NOMO-1 treated with DMSO at 0.1 percent for 48 hours (cell line): ENCODE measurements around the gene SOBP.
"Not testable (repeated sequence)": the region's sequence is repeated elsewhere in the genome, so short reads cannot be mapped to it uniquely, and the experiment has no call there.

Experiments used
- DNase-seq: peaks from one replicate; lab custom pipeline; 2025; ENCODE audit not compliant: unreplicated experiment; lab: John Stamatoyannopoulos, UW

Gene SOBP

DNA sequence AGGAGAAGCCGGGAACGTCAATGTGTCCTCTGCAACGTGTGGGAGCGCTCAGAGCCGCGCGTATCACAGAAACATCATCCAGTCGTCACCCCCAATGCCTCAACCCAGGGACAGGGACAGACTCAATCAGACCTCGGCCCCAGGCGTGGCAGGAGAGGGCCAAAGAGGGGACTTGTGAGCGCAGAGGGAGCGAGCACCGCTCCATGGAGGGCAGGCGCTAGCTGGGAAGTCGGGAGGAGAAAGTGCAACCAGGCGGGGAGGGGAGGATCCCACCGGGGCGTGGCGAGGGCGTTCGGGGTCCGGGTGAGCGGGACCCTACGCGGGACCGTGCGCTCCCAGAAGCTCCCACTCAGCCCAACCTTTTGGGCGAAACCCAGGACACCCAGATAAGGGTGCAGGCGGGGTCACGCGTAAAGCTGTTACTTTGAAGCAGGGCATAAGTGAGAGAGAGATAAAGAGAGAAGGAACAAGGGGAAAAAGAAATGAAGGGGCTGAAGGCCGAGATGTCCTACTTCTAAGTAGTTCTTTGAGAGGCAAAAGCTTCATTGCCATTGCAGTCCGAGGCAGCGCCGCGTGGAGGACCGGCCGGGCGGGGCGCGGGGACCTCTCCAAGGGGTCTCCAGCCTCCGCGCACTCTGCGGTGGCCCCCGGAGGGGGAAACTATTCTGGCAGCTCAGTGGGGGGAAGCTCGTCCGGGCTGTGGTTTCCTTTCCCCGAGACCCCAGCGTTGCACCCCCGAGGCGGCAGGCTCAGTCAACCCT is 862 bp upstream of the SOBP start:
- no peak for DNase-seq

DNA sequence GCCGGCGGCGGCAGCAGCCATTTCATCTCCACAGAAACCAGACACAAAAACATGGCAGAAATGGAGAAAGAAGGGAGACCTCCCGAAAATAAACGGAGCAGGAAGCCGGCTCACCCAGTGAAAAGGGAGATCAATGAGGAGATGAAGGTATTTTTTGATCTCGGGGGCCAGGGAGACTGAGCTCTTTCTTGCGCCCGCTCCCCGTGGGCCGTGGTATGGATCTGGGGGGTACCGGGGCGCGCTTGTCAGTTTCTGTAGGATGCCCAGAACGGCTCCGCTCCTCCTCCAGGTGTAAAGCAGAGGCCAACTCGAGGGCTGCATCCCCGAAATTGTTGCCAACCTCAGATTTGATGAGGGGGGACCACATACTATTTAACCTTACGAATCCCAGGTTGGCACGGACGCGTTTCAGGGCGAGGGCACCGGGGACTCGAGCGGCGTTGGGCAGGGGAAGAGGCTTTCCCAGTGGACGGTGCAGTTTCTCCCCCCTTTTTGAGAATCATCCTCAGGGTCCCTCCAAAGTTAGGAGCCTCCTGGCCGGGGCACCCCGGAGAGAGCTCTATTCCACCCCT is 735 bp downstream of the SOBP start:
- DNase-seq = no peak

DNA sequence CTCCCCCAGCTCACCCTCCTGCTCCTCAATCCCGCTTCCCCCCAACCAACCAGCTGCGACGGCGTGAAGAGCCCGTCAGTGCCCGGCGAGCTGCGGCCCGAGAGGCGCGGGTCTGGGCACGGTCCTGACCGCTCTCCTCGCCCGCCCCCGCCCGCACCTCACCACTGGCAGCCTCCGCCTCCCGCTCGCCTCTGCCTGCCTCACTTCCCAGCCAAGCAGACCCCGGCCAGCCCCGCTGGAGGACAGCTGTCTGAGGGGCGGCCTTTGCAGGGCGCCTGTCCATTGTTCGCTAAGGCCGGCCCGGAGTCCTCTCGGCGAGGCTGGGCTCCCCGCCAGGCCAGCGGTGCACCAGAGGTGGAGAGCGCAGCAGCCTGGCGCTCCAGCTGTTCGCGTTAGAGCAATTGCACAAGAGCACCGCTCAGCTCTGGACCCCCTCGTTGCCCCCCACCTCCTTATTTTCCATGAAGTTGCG is 1.3 kb downstream of the SOBP start:
- no peak for DNase-seq

DNA sequence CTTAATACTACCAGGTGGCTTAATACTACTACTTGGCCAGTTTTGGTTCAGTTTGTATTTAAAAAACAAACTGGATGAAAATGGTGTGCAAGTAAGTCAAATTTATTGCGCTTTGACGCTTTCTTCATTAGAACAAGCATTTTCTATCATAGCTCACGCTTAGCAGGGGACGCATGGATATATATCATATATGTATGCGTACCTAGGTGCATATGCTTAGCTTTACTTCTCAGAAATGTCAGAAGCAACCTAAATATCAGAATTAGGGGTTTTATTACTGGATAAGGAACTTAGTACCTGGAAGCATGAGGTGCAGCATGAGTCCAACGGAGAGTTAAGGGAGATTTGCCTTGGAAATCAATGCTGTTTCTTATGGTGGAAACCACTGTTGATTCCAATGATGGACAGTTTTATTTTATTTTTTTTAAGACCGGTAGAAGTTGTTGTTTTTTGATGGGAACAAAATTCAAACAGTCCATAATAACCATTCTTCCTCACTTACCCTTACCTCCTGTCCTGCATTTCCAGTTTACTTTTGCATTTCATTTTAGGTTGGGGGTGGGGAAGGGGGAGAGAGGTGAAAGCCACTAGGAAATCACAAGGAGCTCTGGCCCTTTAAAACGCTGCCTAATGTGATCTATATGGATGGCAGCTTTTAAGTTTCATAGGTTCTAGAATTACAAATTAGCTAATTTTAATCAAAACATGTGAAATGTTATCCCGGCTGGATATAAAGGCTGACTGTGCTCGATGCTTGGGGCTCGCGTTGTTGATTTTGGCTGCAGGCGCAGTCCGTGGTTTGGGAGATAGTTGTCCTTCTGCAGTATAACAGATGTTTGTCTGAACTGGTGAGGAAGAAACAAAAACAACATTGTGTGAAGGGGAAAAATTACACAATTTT is 2.1 kb downstream of the SOBP start:
- no peak for DNase-seq

DNA sequence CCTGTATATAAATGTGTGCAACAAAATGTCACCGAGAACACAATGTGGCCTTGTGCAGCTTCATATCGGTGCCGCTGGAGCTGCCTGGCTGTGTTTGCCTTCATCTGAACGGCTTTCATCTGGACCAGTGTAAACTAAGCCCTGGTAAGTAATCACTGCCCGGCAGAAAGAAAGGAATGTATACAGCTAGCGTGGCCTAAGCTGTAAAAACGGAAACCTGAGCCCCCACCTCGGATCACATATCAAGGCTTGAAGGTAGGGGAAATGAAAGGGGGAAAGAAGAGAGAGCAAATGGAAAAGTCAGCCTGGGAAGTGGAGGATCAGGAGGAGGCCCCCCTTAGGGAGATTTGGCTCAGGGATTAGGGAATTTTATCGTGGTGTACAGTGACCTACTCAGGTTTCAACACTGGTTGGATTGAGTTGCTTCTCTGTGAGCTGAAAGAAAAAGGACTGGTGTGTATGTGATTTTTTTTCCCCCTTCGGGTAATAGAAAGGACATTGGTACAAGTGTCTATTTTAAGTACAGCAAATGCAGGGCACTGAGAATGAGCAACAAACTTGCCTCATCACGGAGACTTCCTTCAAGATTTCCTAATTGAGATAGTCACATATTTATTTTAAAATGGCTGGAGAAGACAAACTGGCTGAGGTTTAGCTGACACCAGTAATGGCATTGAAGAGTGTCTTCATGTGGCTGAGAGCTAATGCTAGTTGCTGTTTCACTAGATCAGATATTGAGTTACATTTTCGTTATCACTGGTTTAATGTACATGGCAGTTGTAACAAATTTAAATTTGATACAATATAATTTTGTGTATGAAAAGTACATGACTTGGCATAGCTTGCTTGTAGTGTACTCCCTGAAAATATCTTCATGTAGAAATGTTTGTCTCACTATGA is 3.5 kb downstream of the SOBP start:
- DNase-seq = peak; percentile 24

DNA sequence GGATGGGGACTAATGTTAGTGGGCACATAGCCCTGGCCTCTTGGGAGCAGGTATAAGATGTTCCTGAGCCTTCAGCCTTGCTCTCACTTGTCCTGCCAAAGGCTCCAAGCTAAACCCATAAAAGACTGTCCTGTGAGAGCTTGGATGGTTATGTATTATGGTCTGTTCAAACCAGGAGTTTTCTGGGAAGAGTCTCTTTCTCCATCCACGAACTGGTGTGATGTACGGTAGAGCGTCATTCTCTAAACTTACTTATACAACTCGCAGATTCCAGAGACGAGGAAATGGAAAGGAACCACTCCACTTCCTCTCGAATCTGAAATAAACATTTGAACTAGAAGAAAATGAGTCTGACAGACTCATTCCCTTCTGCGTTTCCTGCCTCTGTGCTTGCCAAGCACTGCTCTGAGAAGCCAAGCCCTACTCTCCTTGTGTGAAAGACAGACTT is 5.3 kb downstream of the SOBP start:
- no peak for DNase-seq

DNA sequence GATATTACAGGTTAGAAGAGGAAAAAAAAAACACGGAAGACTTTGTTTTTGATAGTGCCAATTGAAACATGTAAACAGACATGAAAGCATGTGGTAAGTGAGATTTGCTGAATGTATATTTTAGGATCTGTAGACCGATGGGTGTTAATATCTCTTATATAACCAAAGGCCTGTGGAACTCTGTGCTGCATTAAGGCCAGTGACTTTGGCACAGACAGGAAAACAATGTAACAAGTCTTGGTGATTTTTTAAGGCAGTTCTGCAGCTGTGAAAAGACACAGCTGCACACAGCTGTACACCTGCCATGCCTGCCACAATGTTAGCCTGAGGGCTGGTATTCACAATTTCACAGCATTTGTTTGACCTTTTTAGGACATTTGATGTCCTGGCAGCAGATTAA is 6.1 kb downstream of the SOBP start:
- DNase-seq = no peak

DNA sequence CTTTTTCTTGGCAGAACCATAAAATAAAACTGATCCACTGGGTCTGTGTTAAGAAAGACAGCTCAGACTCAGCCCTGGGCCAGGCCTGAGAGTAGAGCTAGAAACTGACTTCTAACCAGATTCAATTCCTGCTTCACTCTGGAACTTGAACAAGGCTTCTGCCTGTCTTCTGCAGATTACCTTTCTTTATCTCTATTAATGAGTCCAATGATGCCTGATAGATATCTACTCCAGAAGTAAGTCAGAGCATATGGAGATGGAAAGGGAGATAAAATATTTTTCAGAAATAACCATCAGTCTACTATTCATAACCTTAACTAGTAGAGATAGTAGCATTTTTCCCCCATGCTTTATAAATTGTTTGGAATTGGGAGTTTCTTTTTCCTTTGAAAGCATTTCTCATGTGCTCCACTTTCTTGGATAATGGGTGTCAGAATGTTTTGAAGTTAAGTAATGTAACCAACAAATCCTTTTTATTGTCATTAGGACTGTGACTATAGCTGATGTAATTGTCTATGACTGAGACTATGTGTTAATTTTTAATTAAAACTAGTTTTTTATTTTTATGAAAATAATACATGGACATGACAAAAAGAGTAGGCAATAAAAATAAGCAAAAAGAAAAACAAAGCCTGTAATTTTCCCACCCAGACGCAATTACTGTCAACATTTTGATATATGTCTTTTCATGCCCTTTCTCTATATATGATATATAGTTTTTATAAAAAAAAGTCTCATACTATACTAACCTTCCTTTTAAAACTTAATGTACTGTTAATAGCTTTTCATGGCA is 7.2 kb downstream of the SOBP start:
- DNase-seq = no peak

DNA sequence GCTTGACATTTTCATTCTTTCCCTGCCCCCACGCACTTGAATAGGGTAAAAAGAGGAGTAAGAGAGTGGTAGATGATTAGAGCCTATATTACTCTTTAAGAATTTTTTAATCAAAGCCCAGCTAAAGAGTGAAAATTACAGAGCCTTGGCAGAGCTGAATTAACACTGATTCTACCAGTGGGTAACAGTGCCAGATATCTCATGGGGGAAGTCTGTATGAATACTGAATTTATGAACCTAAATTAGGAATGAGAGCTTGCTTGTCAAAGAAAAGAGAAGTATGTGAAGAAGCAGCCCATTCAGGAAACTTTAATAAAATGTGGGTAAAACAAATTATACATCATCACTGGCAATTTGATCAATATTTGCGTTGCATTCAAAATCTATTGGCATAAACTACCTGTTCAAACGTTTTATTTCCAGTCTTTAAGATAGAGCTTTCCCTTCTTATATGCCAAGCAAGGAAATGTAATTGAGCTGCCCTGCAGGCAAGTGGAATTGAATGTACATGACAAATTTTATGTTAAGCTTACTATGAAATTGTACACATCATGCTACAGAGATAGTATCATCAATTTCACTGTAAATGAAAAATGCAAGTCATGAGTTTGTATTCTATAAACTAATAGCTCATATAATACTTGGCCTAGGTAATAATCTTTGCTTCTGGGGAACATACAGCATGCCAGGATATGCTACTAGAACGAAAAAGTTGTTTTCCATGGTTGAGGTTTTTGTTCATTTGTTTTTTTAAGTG is 14.5 kb downstream of the SOBP start:
- DNase-seq = peak; percentile 25

DNA sequence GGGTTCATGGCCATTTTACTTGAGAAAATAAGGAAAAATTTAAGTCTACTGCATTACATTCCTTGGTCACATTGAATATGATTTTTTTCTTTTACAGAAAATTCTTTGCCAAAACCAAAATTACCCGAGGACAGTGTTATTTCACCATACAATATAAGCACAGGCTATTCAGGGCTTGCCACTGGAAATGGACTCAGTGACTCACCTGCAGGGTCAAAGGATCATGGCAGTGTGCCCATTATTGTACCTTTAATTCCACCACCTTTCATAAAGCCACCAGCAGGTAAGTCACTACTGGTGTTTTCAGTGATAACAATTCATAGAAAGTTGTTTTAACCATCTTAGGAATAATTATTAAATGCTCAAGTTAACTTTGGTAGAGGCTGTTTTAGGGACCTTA is 16.2 kb downstream of the SOBP start:
- DNase-seq = no peak

DNA sequence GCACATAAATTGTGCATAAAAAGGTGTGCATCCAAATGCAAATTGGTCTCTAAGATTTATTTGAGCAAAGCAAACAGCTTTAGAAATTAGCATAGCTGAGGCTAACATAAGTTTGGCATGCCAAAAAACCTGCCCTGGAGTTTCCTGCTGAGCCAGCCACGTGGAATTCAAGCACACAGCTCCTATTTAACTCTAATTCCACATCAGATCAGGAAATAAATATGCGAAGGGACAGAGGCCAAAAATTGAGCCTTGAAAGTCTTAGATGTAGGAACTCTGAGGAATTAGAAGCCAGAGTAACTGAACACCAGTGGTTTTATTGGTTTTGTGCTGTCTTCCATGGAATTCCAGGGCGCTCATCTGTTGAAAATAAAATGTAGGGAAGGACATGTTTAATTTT is 19.6 kb downstream of the SOBP start:
- no peak for DNase-seq

DNA sequence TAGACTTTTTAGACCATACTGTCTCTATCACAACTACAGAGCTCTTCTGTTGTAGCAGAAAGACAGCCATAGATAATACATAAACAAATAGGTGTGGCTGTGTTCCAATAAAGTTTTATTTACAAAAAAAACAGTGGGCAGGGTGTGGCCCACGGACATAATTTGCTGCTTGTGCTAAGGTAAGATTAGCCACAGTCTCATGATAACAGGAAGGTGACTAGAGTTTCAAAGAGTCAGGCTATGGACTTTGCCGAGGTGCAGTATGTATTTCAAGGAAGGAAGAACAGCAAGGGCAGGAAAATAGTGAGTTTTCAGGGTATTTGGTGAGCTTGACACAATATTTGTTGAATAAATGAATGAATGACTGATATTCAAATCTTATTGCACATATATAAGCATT is 20.2 kb downstream of the SOBP start:
- no peak for DNase-seq

DNA sequence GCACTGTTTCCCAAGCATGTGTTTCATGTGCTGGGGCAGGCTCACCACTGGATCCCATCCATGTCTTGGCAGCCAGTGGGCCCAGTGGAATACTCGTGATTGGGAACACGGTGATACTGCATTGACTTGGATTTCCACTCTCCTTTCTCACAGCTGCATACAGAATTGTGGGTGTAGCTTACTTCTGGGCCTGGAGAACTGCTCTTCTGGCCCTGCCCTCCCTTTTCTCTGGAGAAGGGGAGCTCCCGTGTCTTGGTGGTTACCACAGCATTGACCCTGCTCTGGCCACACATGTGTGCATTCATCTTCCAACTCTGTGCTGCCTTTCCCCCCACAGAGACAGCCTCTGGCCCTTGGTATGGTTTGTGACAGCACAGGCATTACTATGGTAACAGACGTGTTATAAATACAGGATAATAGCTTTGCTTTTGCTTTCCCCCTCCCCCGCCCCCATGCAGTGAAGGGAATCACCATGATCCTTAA is 21.6 kb downstream of the SOBP start:
- no peak for DNase-seq

DNA sequence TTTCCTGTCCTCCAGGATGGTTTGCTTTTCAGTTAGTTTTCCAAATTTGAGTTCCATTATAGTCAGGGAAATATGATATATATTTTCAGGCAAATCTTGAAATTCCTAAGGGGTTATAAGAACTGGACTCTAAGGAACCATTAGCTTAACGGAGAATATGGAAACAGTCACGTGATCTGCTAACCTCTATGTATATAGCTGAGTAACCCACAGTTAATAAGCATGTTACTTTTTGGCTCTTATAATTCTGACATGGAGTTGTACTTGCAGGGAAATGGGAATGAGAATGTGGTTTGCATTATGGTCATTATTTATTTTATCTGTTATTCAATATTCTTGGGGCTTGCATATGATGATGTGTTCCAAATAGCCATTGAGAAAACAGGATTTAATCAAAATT is 23.3 kb downstream of the SOBP start:
- DNase-seq = no peak

DNA sequence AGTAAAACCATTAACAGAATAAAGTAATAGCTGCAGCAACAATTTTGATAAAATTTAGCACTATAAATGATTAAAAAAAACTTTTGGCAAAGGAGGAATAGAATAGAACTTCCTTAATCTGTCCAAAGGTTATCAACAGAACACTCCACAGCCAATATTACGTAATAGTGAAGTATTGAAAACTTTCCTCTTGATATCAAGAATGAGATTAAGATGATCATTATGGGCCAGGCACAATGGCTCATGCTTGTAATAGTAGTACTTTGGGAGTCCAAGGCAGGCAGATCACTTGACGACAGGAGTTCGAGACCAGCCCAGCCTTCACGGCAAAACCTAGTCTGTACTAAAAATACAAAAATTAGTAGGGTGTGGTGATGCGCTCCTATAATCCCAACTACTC is 26.0 kb downstream of the SOBP start:
- no peak for DNase-seq

DNA sequence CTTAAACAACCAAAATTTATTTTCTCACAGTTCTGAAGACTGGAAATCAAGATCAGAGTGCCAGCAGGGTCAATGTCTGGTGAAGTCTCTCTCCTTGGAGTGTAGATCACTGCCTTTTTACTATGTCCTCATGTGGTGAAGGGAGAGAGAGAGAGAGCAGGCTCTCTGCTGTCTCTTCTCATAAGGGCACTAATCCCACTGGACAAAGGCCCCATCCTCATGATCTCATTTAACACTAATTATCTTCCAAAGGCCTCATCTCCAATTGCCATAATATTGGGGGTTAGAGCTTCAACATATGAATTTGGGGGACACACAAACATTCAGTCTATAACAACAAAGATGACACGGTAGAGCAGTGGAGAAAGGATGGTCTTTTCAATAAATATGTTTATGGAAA is 27.4 kb downstream of the SOBP start:
- DNase-seq = no peak

DNA sequence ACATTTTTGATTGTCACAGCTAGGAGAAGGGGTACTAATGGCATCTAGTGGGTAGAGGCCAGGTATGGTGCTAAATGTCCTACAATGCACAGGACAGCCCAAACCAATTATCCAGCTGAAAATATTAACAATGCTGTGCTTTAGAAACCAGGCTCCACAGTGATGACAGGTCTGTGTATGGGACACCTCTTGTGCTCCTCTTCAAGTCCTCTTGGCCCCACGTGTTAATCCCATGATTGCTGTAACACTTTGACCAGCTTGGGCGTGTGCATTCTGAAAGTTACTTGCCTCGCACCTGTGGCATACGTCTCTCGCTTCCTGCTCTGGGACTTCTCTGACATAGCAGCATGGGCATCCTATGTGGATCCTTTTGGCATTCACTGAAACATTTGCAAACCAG is 29.3 kb downstream of the SOBP start:
- not testable (repeated sequence) for DNase-seq

DNA sequence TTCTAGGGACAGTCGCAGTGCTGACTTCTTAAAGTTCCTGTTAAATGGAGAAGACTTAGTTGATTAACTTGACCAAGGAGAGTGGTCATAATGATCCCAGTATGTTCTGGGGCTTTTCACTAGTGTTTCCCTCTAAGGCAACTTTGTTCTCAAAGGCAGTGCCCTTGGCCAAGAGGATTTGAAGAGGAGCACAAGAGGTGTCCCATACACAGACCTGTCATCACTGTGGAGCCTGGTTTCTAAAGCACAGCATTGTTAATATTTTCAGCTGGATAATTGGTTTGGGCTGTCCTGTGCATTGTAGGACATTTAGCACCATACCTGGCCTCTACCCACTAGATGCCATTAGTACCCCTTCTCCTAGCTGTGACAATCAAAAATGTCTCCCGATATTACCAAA is 30.8 kb downstream of the SOBP start:
- DNase-seq = not testable (repeated sequence)
